HepG2 (cell line): ENCODE results near the gene PTPRM. TPM values are rescaled to one million over a fixed set of nuclear protein-coding genes. Genes with fewer than 3 reads are reported as not detected.

Experiments used
- ATAC-seq: fragments of 200-7000 bp; cut with Tn5 transposase; 3 replicates; pipeline ENCODE4 v1.9.1; 2020; ENCODE audit warnings: mild to moderate bottlenecking, moderate library complexity
- BruUV-seq: library from RNA; stranded (reverse); fragments of 400-500 nt; replicated peaks from 2 replicates; lab custom pipeline; 2021; lab: Mats Ljungman, UMichigan
- CTCF ChIA-PET: fragments of 300-600 bp; formaldehyde crosslinking; extraction: SDS; loops from one replicate; lab custom pipeline; 2021; ENCODE audit warnings: low total read pairs, inconsistent platforms, low intra/inter-chr PET ratio; lab: Yijun Ruan, JAX
- POLR2A ChIA-PET: fragments of 350-600 bp; sonication (Branson Sonifier 250); formaldehyde crosslinking; loops from one replicate; lab custom pipeline; 2020; ENCODE audit warnings: antibody characterized with exemption, inconsistent platforms; lab: Yijun Ruan, JAX
- DNase-seq: peaks from one replicate; pipeline ENCODE4 v3.0.0-alpha.2; 2015; ENCODE audit warnings: low spot score
- FAIRE-seq: peaks from 3 replicates; lab custom pipeline; 2011; peaks lifted over from hg19 to GRCh38; lab: Jason Lieb, UNC
- H2AFZ ChIP-seq: one replicate; pipeline ENCODE4 v1.6.1; 2011; ENCODE audit warnings: low read length, inconsistent platforms
- H3K27ac ChIP-seq: fragments of 300-600 bp; 3 replicates; pipeline ENCODE4 v1.8.0; 2011; ENCODE audit warnings: mixed run types, mild to moderate bottlenecking, mixed read lengths, low read length, inconsistent platforms; ENCODE audit not compliant: insufficient read depth; ENCODE audit errors: extremely low read length
- H3K27me3 ChIP-seq, 2 experiments: fragments of 200-600 bp in 1 of 2; 2 replicates in 1 of 2; 3 replicates in 1 of 2; pipeline versions ENCODE4 v1.6.0 to v1.8.0; 2011; ENCODE audit warnings: low read length in 2 of 2, mild to moderate bottlenecking in 2 of 2, moderate library complexity in 2 of 2, inconsistent platforms in 1 of 2; ENCODE audit not compliant: insufficient read depth in 2 of 2, control insufficient read depth in 1 of 2
- H3K36me3 ChIP-seq, 2 experiments: fragments of 200-600 bp in 1 of 2; replicated peaks in 1 of 2; 2 replicates in 1 of 2; 3 replicates in 1 of 2; pipeline versions ENCODE4 v1.5.1 to v1.8.0; 2011; ENCODE audit warnings: low read length in 2 of 2, inconsistent platforms in 1 of 2; ENCODE audit not compliant: insufficient read depth in 2 of 2, control insufficient read depth in 1 of 2
- H3K4me1 ChIP-seq: 2 replicates; pipeline ENCODE4 v1.5.1; 2012; ENCODE audit warnings: low read length, inconsistent platforms; ENCODE audit not compliant: insufficient read depth
- H3K4me2 ChIP-seq: 2 replicates; pipeline ENCODE4 v1.6.0; 2011; ENCODE audit warnings: low read depth, low read length, inconsistent platforms
- H3K4me3 ChIP-seq, 3 experiments: fragments of 200-600 bp in 1 of 3; sonication (generic), shearing (Covaris generic) in 1 of 3; replicated peaks in 1 of 3; 2 replicates each; pipeline ENCODE4 v1.5.1; 2011 to 2016; ENCODE audit warnings: low read length in 3 of 3, inconsistent platforms in 2 of 3, low read depth in 2 of 3, mild to moderate bottlenecking in 2 of 3, control low read depth in 1 of 3, mixed read lengths in 1 of 3; ENCODE audit not compliant: insufficient read depth in 1 of 3
- H3K79me2 ChIP-seq: one replicate; pipeline ENCODE4 v1.6.1; 2011; ENCODE audit warnings: low read length, inconsistent platforms; ENCODE audit not compliant: insufficient read depth
- H3K9ac ChIP-seq: 2 replicates; pipeline ENCODE4 v1.6.0; 2011; ENCODE audit warnings: mild to moderate bottlenecking, low read depth, low read length, inconsistent platforms; ENCODE audit not compliant: insufficient read depth
- H3K9me3 ChIP-seq: 2 replicates; pipeline ENCODE4 v1.5.1; 2012; ENCODE audit warnings: mild to moderate bottlenecking, low read length
- H4K20me1 ChIP-seq: 2 replicates; pipeline ENCODE4 v1.6.0; 2011; ENCODE audit warnings: inconsistent platforms, mild to moderate bottlenecking, low read length, moderate library complexity; ENCODE audit not compliant: insufficient read depth
- ASH2L ChIP-seq: fragments of 300-600, 200-600 bp; sonication (generic); IDR thresholded peaks from 2 replicates; pipeline ENCODE4 v1.7.0; 2017; ENCODE audit warnings: low read depth, mild to moderate bottlenecking, moderate library complexity, mixed read lengths, low read length; ENCODE audit not compliant: insufficient read length
- JDP2 ChIP-seq: sonication (generic); formaldehyde crosslinking; IDR thresholded peaks from 2 replicates; pipeline ENCODE4 v1.8.1; 2022; ENCODE audit warnings: missing genetic modification reagents, borderline replicate concordance
- KAT2B ChIP-seq: fragments of 150-350 bp; IDR thresholded peaks from 2 replicates; pipeline ENCODE4 v1.6.1; 2014; ENCODE audit warnings: low read depth, low read length, borderline replicate concordance
- SIN3A ChIP-seq: IDR thresholded peaks from 2 replicates; pipeline ENCODE4 v1.6.1; 2011; ENCODE audit warnings: low read depth, mild to moderate bottlenecking, control low read depth, low read length, borderline replicate concordance
- SRY ChIP-seq: sonication (generic); formaldehyde crosslinking; IDR thresholded peaks from 2 replicates; pipeline ENCODE4 v1.8.0; 2022; ENCODE audit warnings: mild to moderate bottlenecking, missing genetic modification reagents
- ZSCAN25 ChIP-seq: sonication (generic); formaldehyde crosslinking; IDR thresholded peaks from 2 replicates; pipeline ENCODE4 v1.8.0; 2022; ENCODE audit warnings: mild to moderate bottlenecking, missing genetic modification reagents
- ZSCAN5A ChIP-seq: sonication (generic); formaldehyde crosslinking; IDR thresholded peaks from 2 replicates; pipeline ENCODE4 v1.8.0; 2022; ENCODE audit warnings: mild to moderate bottlenecking, missing genetic modification reagents, borderline replicate concordance
- WGBS: methylation state at CpG from one replicate; pipeline ENCODE4 v1.1.6; 2017; ENCODE audit warnings: low lambda C conversion rate; 5-methylcytosine and 5-hydroxymethylcytosine counted together
- in situ Hi-C: cut with HindIII; loops from 2 replicates; pipeline ENCODE4 v1.10.0; 2017; ENCODE audit warnings: low pct_unique_long_range_greater_than_20kb; ENCODE audit not compliant: extremely low pct_ligation_motif_present
- intact Hi-C: fragments of 100-400 bp; cut with micrococcal nuclease; formaldehyde crosslinking; loops from one replicate; pipeline ENCODE4 v1.10.0; 2022; ENCODE audit not compliant: unreplicated experiment
- polyA plus RNA-seq, 8 experiments: library from polyadenylated mRNA; depleted of rRNA in 3 of 8; stranded (reverse) in 7 of 8; unstranded in 1 of 8; fragments of >200 nt; fragmentation: Illumina TruSeq in 4 of 8; extraction: Trizol in 4 of 8; gene quantifications; 2 replicates each; pipeline versions ENCODE4 v1.2.1 to v1.2.3, GENCODE V29; 2011 to 2016; ENCODE audit warnings: low read depth in 4 of 8, missing spikeins in 1 of 8, mixed read lengths in 1 of 8; ENCODE audit not compliant: insufficient read depth in 1 of 8
- total RNA-seq, 5 experiments: library from RNA; depleted of rRNA; stranded (reverse); fragments of >200 nt; fragmentation: Illumina TruSeq; extraction: Trizol; gene quantifications; 2 replicates each; pipeline ENCODE4 v1.2.3, GENCODE V29; 2016; ENCODE audit warnings: low read depth in 1 of 5
- TF ChIP-seq, protein P1 (sequence below): IDR thresholded peaks from 2 replicates; pipeline ENCODE4 v1.6.1; 2016; ENCODE audit warnings: low read depth

Gene PTPRM
- total and polyA plus RNA-seq, 2 of the 13 experiments (the other 11 are each of a cell fraction or from before 2014, with no cell fraction given): 12.6 to 108 TPM

- H3K4me3 ChIP-seq: no peak overlapping the region
- WGBS: 11% methylated on average over 4 of the region's 4 CpGs
- no peak for TF ChIP-seq SRY
- TF ChIP-seq ZSCAN5A (CRISPR knock-in tag): no peak
- TF ChIP-seq SIN3A: no peak
- TF ChIP-seq, protein P1, sequence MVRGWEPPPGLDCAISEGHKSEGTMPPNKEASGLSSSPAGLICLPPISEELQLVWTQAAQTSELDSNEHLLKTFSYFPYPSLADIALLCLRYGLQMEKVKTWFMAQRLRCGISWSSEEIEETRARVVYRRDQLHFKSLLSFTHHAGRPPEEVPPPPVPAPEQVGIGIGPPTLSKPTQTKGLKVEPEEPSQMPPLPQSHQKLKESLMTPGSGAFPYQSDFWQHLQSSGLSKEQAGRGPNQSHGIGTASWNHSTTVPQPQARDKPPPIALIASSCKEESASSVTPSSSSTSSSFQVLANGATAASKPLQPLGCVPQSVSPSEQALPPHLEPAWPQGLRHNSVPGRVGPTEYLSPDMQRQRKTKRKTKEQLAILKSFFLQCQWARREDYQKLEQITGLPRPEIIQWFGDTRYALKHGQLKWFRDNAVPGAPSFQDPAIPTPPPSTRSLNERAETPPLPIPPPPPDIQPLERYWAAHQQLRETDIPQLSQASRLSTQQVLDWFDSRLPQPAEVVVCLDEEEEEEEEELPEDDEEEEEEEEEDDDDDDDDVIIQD (CRISPR knock-in tag): no peak
- TF ChIP-seq ASH2L: no peak
- no peak for TF ChIP-seq ZSCAN25
- TF ChIP-seq JDP2 (CRISPR knock-in tag): no peak
- TF ChIP-seq KAT2B: no peak
- H3K79me2 ChIP-seq: no peaks in the 10 kb centered on the region
- no peaks in the 10 kb centered on the region for H3K36me3 ChIP-seq
- POLR2A ChIA-PET: no interaction called here
- no peak for FAIRE-seq
- CTCF ChIA-PET: no interaction called here
- no peaks in the 10 kb centered on the region for H3K27me3 ChIP-seq
- no peak for ATAC-seq
- intact Hi-C loops: no loop called here
- H4K20me1 ChIP-seq: no peaks in the 10 kb centered on the region
- BruUV-seq: no TSS peak
- H3K4me1 ChIP-seq: no peaks in the 10 kb centered on the region
- in situ Hi-C loops: no loop called here
- DNase-seq: no peak
- H3K9me3 ChIP-seq: no peaks in the 10 kb centered on the region
- H3K27ac ChIP-seq: no peak overlapping the region
- H2AFZ ChIP-seq: no peak overlapping the region
- no peak overlapping the region for H3K4me2 ChIP-seq
- H3K9ac ChIP-seq: no peak overlapping the region
Measured at GRCh38 chr18:7532942-7533341, 34.2 kb upstream of the PTPRM start.
